Body of pancreas (tissue), 4 donors: Measurements from ENCODE around the gene RNASE11. TPM values are rescaled to one million over a fixed set of nuclear protein-coding genes. Genes with fewer than 3 reads are reported as not detected.
"Not testable (repeated sequence)": the region's sequence is repeated elsewhere in the genome, so short reads cannot be mapped to it uniquely, and the experiment has no call there.

Experiments used
- ATAC-seq: fragments of 150-250 bp; one replicate; pipeline ENCODE4 v1.9.1; 2016
- DNase-seq, 4 donors: peaks; one replicate each; pipeline ENCODE4 v3.0.0-alpha.2; 2019
- H3K27ac ChIP-seq, 4 donors: fragments of 200-600 bp; sonication (generic); 1 replicate in 3 of 4; 2 replicates in 1 of 4; pipeline versions ENCODE4 v1.5.1 to v1.6.1; 2016 to 2019; ENCODE audit warnings: mild to moderate bottlenecking in 1 of 4, mixed read lengths in 1 of 4, moderate library complexity in 1 of 4
- H3K27me3 ChIP-seq, 2 donors: fragments of 200-600 bp; sonication (generic); one replicate each; pipeline ENCODE4 v1.6.0; 2016; ENCODE audit warnings: mild to moderate bottlenecking in 1 of 2
- H3K36me3 ChIP-seq, 2 donors: fragments of 200-600 bp; sonication (generic); replicated peaks in 1 of 2; 2 replicates each; pipeline ENCODE4 v1.5.1; 2016; ENCODE audit warnings: low read depth in 2 of 2; ENCODE audit not compliant: insufficient read depth in 1 of 2
- H3K4me1 ChIP-seq: fragments of 200-600 bp; sonication (generic); one replicate; pipeline ENCODE4 v1.6.0; 2016
- H3K4me3 ChIP-seq, 2 donors: fragments of 200-600 bp; sonication (generic); 1 replicate in 1 of 2; 2 replicates in 1 of 2; pipeline ENCODE4 v1.5.1; 2016 to 2019
- H3K9me3 ChIP-seq, 3 donors: fragments of 200-600 bp; sonication (generic); 1 replicate in 2 of 3; 2 replicates in 1 of 3; pipeline ENCODE4 v1.5.1; 2016
- POLR2A ChIP-seq, 3 donors: fragments of 450-650 bp; IDR thresholded peaks; one replicate each; pipeline ENCODE4 v1.6.1; 2016; ENCODE audit warnings: antibody characterized with exemption in 3 of 3, mild to moderate bottlenecking in 2 of 3
- WGBS, 2 donors: methylation state at CpG; one replicate each; pipeline ENCODE4 v1.1.5; 2017; 5-methylcytosine and 5-hydroxymethylcytosine counted together
- intact Hi-C: fragments of 100-400 bp; cut with DNase I; formaldehyde crosslinking; loops from one replicate; pipeline ENCODE4 v1.15.1; 2023
- total RNA-seq, 2 donors: library from RNA; depleted of rRNA; stranded (reverse); fragments of >200 nt; gene quantifications; one replicate each; pipeline ENCODE4 v1.1.0, GENCODE V29; 2016
- TF ChIP-seq, protein P1 (sequence below), 7 experiments: fragments of 450-650 bp in 4 of 7; fragments of 200-600 bp in 3 of 7; sonication (generic) in 3 of 7; IDR thresholded peaks; one replicate each; pipeline ENCODE4 v1.5.1; 2016 to 2019; ENCODE audit warnings: antibody characterized with exemption in 7 of 7

Gene RNASE11
- total RNA-seq, 2 donors from 2014 or later, result not detected

DNA sequence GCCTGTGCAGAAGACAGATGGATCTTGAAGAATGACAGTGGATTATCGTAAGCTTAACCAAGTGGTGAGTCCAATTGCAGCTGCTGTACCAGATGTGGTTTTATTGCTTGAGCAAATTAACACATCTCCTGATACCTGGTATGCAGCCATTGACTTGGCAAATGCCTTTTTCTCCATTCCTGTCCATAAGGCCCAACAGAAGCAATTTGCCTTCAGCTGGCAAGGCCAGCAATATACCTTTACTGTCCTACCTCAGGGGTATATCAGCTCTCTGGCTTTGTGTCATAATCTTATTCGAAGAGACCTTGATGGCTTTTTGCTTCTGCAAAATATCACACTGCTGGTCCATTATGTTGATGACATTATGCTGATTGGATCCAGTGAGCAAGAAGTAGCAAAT lies 17.9 kb downstream of the RNASE11 start:
- H3K4me1 ChIP-seq, DNase-seq, ATAC-seq, H3K27ac ChIP-seq, H3K4me3 ChIP-seq, H3K36me3 ChIP-seq, intact Hi-C loops, H3K9me3 ChIP-seq, H3K27me3 ChIP-seq: not testable (repeated sequence)
- 78 to 81% methylated on average over 2 of the region's 2 CpGs for WGBS, 2 donors

DNA sequence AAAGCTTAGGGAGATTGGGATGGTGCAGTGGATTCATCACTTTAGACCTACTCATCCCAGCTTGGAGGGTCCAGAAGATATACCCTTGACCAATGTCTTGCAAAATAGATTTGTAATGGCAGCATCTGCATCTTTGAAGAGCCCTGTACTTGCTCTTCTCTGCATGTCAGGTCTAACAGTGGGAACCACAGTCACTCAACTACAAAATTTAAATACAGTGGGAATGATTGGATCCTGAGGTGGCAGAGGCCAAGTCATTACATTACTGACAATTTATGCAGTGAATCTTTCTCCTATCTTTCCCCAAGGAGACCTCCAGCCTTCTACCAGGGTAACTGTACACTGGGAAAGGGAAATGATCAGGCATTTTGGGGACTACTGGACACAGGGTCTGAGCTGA lies 18.7 kb downstream of the RNASE11 start:
- no peaks in the 10 kb centered on the region for H3K27me3 ChIP-seq
- intact Hi-C loops, result no loop called here
- no peaks in the 10 kb centered on the region for H3K4me1 ChIP-seq
- no peaks in the 10 kb centered on the region for H3K9me3 ChIP-seq
- no peak for DNase-seq
- no peak for ATAC-seq
- no peak overlapping the region for H3K27ac ChIP-seq
- H3K4me3 ChIP-seq, result no peak overlapping the region
- no peak for TF ChIP-seq POLR2A (IDR thresholded peaks at IDR 0.05)
- TF ChIP-seq, protein P1, sequence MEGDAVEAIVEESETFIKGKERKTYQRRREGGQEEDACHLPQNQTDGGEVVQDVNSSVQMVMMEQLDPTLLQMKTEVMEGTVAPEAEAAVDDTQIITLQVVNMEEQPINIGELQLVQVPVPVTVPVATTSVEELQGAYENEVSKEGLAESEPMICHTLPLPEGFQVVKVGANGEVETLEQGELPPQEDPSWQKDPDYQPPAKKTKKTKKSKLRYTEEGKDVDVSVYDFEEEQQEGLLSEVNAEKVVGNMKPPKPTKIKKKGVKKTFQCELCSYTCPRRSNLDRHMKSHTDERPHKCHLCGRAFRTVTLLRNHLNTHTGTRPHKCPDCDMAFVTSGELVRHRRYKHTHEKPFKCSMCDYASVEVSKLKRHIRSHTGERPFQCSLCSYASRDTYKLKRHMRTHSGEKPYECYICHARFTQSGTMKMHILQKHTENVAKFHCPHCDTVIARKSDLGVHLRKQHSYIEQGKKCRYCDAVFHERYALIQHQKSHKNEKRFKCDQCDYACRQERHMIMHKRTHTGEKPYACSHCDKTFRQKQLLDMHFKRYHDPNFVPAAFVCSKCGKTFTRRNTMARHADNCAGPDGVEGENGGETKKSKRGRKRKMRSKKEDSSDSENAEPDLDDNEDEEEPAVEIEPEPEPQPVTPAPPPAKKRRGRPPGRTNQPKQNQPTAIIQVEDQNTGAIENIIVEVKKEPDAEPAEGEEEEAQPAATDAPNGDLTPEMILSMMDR (IDR thresholded peaks at IDR 0.05), result no peak
- H3K36me3 ChIP-seq, result no peaks in the 10 kb centered on the region

DNA sequence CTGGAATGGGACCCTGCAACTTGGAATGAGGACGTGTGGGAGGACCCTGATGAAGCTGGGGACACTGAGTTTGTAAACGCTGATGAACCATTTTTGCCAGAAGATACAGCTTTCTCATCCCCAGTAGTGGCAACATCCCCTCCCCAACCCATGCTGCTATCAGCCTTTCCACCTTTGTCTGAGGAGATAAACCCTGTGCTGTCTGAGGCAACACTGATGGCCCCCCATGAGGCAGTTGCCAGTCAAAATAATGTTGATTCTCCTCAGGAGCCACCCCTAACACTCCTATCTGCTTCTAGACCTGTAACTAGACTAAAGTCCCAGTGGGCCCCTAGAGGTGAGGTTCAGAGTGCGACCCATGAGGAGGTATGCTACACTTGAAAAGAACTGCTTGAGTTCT lies 19.4 kb downstream of the RNASE11 start:
- Histone ChIP-seq H3K9me3 (no peaks in the 10 kb centered on the region), H3K27me3 (no peaks in the 10 kb centered on the region), H3K36me3 (no peaks in the 10 kb centered on the region), H3K4me1 (no peaks in the 10 kb centered on the region), H3K4me3 (no peak overlapping the region), H3K27ac (no peak overlapping the region)
- DNase-seq (no peak), ATAC-seq (no peak)
- intact Hi-C loops, result no loop called here
- TF ChIP-seq, protein P1 (IDR thresholded peaks at IDR 0.05), result no peak
- no peak for TF ChIP-seq POLR2A (IDR thresholded peaks at IDR 0.05)
- WGBS, 2 donors, result 57 to 62% methylated on average over 3 of the region's 3 CpGs

DNA sequence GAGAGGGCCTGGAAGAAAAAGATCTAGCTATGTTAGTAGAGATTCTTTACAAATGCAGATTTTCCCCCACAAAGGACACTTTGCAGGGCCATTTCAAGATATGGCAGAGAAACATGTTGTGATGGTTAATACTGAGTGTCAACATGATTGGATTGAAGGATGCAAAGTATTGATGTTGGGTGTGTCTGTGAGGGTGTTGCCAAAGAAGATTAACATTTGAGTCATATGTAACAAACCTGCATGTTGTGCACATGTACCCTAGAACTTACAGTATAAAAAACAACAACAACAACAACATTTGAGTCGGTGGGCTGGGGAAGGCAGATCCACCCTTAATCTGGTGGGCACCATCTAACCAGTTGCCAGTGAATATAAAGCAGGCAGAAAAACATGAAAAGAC lies 20.6 kb downstream of the RNASE11 start:
- 47 to 61% methylated on average over 1 of the region's 1 CpG for WGBS, 2 donors
- not testable (repeated sequence) for H3K36me3 ChIP-seq, ATAC-seq

DNA sequence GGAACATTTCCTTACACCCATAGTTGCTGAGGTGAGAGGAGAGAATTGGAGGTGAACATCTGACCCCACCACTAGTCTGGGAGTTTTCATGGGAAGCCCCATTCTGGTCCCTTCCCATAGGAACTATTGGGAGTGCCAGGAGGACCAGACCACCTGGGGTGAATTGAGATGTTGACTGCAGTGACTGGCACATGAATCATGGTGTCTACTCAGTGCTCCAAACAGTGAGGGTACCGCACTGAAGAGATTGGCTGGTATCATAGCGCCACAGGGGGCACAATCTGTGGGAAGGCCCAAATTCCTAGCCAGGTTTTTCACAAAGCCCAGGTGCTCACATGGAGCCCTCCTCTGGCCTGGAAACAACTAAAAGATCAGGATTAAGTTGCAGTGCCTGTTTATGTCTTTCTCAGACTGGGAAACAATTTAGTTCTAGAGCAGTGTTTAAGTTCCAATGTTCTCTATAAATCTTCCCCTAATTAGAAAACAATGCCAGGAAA lies 23.3 kb downstream of the RNASE11 start:
- no peak overlapping the region for H3K27ac ChIP-seq
- no peak for ATAC-seq
- no peaks in the 10 kb centered on the region for H3K36me3 ChIP-seq
- no peaks in the 10 kb centered on the region for H3K4me1 ChIP-seq
- H3K27me3 ChIP-seq, result no peaks in the 10 kb centered on the region
- H3K4me3 ChIP-seq, result no peak overlapping the region
- WGBS, 2 donors, result 76 to 92% methylated on average over 2 of the region's 2 CpGs
- no peak for DNase-seq
- intact Hi-C loops, result no loop called here
- H3K9me3 ChIP-seq, result no peaks in the 10 kb centered on the region
- TF ChIP-seq, protein P1 (IDR thresholded peaks at IDR 0.05), result no peak
- no peak for TF ChIP-seq POLR2A (IDR thresholded peaks at IDR 0.05)

More for the DNA sequence above, 20.6 kb downstream of the RNASE11 start:
- intact Hi-C loops, H3K27ac ChIP-seq, H3K9me3 ChIP-seq, H3K4me3 ChIP-seq, H3K27me3 ChIP-seq, H3K4me1 ChIP-seq, DNase-seq: not testable (repeated sequence)

DNA sequence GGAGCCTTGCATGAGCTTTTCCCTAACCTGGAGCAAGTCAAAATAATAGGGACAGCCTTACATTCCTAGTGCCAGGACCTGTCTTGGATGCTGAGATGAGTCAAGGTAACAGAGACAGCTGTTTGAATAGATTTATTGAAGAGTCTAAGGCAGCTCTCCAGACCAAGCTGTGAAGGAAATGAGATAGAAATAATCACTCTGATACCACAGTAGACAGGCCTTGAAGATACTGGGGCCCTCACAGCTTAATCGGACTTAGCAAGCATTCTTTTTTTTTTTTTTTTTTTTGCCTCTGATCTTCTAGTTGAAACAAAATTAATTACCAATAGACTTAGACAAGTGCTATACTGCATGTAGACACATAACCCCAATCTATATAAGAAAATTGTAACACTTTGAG lies 23.8 kb downstream of the RNASE11 start:
- WGBS, 2 donors, result 56 to 64% methylated on average over 1 of the region's 1 CpG

More for the DNA sequence above, 23.8 kb downstream of the RNASE11 start:
- TF ChIP-seq POLR2A (IDR thresholded peaks at IDR 0.05), result no peak
- TF ChIP-seq, protein P1 (IDR thresholded peaks at IDR 0.05), result no peak
- Histone ChIP-seq H3K9me3 (no peaks in the 10 kb centered on the region), H3K36me3 (no peaks in the 10 kb centered on the region), H3K4me1 (no peaks in the 10 kb centered on the region), H3K27me3 (no peaks in the 10 kb centered on the region), H3K4me3 (no peak overlapping the region), H3K27ac (no peak overlapping the region)
- intact Hi-C loops, result no loop called here
- ATAC-seq (no peak), DNase-seq (no peak)
